ENCODE results near the gene TBC1D5. TPM values are rescaled to one million over a fixed set of nuclear protein-coding genes. Genes with fewer than 3 reads are reported as not detected.
A peak's percentile ranks its signal among the peaks of the same experiment; 100 is the strongest.

TBC1D5 gene
- total RNA-seq, 1 donor: 145 TPM

DNA sequence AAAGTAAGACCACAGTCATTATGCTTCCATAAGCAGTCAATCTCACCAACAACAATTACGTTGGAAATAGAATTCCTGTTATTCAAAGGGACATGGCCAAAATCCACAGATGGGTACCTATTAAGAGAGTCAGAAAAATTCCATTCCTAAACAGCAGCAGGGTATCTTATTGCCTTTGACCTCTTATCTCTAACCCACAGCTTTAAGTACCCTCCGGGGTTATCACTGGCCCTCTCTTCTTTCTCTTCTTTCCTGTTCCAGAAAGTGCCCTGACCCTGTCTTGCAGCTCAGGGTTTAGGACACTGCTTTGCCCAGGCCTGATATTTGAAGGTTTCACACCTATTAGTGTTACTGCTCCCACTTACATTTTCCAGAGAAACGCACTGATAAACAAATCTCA is 428.7 kb downstream of the TBC1D5 start:
- no peak for TF ChIP-seq CTCF (IDR thresholded peaks at IDR 0.05; ENCODE audit: insufficient read depth, low read length)
- no peak for DNase-seq (ENCODE audit: low read depth)
- no peak overlapping the region for H3K4me3 ChIP-seq (ENCODE audit: low read depth, low read length)

GRCh38 chr3:17310983-17311382 is 431.4 kb downstream of the TBC1D5 start:
- DNase-seq (ENCODE audit: low read depth): no peak
- no peak for TF ChIP-seq CTCF (IDR thresholded peaks at IDR 0.05; ENCODE audit: insufficient read depth, low read length)
- no peak overlapping the region for H3K4me3 ChIP-seq (ENCODE audit: low read depth, low read length)

DNA sequence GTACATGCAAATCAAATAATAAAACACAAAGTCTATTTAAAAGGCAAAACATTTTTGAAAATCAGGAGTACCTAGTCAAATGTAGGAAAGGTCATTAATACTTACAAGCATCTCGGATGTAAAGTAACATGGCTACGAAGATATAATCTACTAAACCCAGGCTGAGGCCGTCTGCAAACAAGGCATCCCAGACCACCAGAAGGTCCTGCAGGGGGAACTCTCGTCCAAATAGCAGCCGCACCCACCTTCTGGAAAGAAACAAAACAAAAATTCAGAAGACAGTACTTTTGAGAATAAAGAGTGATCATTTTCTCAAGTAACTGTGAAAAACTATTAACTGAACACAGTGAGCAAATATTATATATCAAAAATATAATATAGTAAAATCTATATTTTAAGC is 434.5 kb downstream of the TBC1D5 start:
- TF ChIP-seq CTCF (IDR thresholded peaks at IDR 0.05; ENCODE audit: insufficient read depth, low read length): no peak
- DNase-seq (ENCODE audit: low read depth): no peak

GRCh38 chr3:17307482-17307881 is 434.9 kb downstream of the TBC1D5 start:
- no peak for DNase-seq (ENCODE audit: low read depth)
- TF ChIP-seq CTCF (IDR thresholded peaks at IDR 0.05; ENCODE audit: insufficient read depth, low read length): no peak
- H3K4me3 ChIP-seq (ENCODE audit: low read depth, low read length): no peak overlapping the region

More for the DNA sequence above, 434.5 kb downstream of the TBC1D5 start:
- H3K4me3 ChIP-seq (ENCODE audit: low read depth, low read length): no peak overlapping the region

GRCh38 chr3:17304969-17305368 is 437.5 kb downstream of the TBC1D5 start:
- H3K4me3 ChIP-seq (ENCODE audit: low read depth, low read length): no peak overlapping the region
- TF ChIP-seq CTCF (IDR thresholded peaks at IDR 0.05; ENCODE audit: insufficient read depth, low read length): no peak
- no peak for DNase-seq (ENCODE audit: low read depth)

DNA sequence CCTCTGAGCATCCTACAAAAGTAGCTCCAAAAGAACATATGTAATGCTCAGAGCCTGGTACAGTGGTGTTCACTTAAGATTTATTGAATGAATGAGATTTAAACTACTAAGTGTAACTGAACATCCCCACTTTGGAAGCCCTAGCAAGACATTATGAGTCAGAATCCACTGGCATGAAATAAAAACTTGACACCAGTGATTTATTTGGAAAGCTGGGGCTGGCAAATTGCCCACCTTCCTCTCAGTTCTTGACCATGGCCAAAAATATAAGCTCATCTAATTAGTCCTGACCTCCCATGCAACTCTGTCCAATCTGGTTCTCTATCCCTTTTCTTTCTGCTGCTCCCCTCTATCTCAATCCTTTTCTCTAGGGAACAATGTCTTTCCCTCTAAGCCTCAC is 439.7 kb downstream of the TBC1D5 start:
- DNase-seq (ENCODE audit: low read depth): peak; percentile 76
- TF ChIP-seq CTCF (IDR thresholded peaks at IDR 0.05; ENCODE audit: insufficient read depth, low read length): no peak
- H3K4me3 ChIP-seq (ENCODE audit: low read depth, low read length): no peak overlapping the region

GRCh38 chr3:17302170-17302569 is 440.3 kb downstream of the TBC1D5 start:
- H3K4me3 ChIP-seq (ENCODE audit: low read depth, low read length): no peak overlapping the region

More at GRCh38 chr3:17302170-17302569, 440.3 kb downstream of the TBC1D5 start:
- DNase-seq (ENCODE audit: low read depth): no peak
- TF ChIP-seq CTCF (IDR thresholded peaks at IDR 0.05; ENCODE audit: insufficient read depth, low read length): no peak
